GM20431 (cell line): Measurements from ENCODE around the gene DCT.

Experiments used
- in situ Hi-C: fragments of 300-500 bp; cut with MseI, MboI; formaldehyde crosslinking; loops from one replicate; pipeline ENCODE4 v1.15.0; 2020; ENCODE audit warnings: low sequenced_read_pairs; ENCODE audit not compliant: unreplicated experiment

The DCT gene

DNA sequence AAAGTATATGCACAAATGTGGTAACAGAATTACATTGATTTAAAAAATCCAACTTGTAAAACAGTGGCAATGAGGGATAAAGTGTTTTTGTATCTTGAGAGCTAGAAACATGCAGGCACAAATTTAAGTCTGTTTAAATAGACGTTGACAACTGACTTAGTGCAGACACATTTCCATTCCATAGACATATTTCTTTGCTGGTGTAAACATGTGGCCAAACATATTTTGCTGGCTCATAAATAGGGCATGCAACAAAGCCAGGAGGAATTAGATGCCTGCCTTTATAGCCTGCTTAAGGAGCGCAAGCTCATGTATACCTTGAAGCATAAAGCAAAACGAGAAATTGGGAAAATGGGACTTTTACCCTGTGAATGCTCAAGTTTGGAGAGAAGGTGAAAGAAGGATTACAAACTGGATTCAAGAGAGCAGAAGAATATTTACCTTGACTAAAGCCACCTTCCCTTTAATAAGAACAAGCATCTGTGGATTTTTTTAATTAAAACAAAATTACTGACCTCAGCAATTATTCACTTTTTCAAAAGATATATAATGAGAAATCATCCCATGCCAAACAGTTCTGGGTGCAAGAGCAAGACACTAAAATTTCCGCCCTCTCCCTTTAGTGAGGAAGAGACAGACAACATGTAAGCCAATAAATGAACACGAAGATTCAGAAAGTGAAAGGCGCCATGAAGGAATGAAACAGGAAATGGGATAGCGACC is 71.0 kb downstream of the DCT start:
- in situ Hi-C loops, result no loop called here

DNA sequence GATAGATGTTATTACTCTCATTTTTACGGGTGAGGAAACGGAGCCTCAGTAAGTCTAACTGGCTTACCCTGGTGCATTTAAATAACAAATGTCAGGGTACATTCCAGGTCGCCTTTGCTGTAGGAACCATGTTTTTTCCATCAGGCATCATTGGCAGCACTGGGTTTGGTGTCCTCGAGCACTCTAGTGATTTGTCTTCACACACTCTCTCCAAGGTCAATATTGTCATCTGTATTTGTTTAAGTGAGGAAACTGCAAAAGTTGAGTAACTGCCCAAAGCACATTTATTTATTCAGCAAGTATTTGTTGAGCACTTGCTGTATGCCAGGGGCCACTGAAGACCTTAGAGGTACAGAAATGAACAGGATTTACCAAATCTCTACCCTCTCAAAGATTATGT is 78.6 kb downstream of the DCT start:
- in situ Hi-C loops, result no loop called here

DNA sequence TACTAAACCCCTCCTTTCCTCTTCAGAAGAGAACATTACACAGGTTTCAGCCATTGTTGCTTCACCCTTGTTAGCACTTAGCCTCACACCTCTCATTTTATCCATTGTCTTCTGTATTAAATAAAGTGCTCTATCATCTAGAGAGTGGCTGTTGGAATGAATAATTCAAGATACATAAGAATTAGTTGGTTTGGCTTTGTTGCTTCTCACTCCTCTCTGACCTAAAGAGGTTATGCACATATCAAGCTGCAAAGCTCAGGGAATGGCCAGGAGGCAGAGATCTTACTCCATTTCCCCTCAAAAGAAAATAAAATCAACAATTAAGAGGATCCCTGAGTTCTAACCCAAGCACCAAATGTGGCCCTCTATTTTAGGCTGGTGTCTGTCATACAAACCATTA is 79.7 kb downstream of the DCT start:
- in situ Hi-C loops, result no loop called here

DNA sequence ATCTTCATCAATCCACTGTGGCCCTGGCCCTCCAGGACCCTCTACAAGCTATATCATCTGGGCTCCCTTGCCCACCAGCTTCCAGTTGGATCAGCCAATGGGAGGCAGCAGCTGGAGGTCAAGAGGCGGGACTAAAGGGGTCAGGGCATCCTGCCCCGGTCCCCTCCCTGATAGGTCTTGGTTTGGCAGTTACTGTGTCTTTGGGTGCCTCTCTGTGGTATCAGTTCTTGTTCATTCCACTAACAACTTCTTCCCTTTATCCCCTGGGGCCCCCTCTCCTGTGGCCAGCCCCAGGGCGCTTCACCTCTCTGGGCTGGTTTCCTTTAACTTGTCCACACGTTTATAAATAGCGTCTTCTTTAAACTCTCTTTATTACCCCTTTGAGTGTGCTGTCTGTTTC is 83.6 kb downstream of the DCT start:
- in situ Hi-C loops, result no loop called here

DNA sequence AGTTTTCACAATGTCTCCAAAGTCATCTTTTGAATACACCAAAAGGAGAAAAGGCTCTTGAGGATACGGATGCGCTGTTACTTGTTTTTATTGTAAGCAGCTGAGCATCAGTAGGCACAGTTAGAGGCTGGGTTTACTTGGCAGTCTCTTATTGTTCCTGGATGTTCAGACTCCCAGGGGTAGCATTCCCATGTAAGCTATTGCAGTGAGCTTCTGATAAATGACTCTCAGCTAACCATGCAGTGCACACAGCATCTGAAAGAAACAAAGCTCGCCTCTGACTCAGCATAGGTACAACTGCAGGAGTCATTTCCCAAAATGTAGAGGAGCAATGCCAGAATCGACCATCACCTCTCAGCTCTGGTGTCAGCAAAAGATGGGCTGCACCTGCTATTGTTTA is 84.8 kb downstream of the DCT start:
- in situ Hi-C loops, result no loop called here

DNA sequence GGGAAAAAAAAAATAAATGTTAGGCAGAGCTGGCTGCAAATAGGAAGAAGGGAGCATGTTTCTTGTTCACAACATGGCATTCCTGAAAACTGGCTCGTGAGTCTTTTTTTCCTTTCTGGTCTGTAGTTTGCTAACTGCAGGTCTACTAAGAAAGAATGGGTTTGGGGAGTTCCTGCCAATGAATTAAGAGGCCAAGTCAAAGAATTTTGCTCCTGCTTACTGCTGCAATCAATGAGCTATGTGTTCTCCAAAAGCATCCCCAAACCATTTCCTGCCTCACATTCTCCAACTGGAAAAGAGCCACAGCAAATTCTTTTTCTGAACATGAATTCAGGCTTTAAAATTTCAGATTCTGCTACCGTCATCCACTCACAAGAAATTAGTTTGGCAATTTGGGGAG is 88.6 kb downstream of the DCT start:
- in situ Hi-C loops, result no loop called here

DNA sequence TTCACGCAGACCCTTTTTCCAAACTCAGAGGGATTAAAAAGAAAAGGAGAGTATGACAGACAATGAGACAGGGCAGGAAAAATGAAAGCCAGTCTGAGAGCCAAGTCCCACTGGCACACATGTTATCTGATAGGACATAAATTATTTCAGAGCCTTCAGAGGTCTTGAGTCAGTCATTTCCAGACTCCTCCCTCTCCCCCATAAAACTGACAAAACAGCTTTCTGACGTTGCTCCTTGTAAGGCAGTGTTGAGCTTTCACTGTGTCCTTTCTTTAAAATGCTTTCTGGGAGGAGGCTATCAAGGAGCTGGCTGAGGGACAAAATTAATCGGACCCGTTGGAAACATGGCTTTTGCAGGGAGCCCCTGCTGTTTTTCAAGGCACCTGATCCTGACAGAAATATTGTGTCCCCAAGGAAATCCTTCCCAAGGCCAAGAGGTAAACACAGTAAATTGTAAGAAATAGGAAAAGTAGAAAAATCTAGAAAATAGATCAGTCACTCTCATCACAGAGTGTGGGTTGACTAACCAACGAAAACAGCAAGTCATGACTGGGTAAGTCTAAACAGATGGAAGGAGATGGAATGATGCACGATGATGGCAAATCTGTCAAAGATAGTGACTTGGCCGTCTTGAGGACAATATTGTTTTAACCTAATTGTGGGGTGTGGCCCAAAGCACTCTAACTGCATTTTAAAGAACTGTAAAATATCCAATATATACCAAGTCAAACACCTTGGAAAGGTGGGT is 89.7 kb downstream of the DCT start:
- in situ Hi-C loops, result no loop called here

DNA sequence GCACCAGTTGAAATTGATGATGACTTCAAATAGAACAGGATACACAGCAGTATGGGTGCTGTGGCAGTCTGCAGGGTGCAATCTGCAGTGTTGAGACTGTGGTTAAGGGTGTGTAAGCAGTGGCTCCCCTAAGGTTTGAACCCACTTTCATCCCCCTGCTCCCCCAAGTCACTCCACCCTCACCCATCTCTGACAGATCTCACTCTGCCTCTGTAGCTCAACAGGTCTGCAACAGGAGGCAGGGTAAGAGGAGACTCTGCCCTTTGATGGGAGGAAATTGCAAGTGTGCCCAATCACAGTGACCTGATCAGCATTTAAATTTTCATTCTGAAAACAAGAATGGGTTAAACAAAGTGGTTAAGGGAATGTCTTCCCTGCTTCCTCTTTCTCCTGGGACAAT is 92.4 kb downstream of the DCT start:
- in situ Hi-C loops, result no loop called here
